SK-N-MC (cell line): ENCODE measurements around the gene TMIE.

Experiments used
- EZH2 ChIP-seq: fragments of 200-600 bp; sonication (generic); IDR thresholded peaks from one replicate; pipeline ENCODE4 v1.6.1; 2017; ENCODE audit warnings: antibody characterized with exemption
- FOXP2 ChIP-seq: optimal IDR thresholded peaks from 2 replicates; pipeline ENCODE3; 2011; ENCODE audit warnings: mild to moderate bottlenecking, moderate library complexity; ENCODE audit not compliant: insufficient read depth; ENCODE audit errors: extremely low read length, control extremely low read depth
- POLR2AphosphoS5 ChIP-seq: IDR thresholded peaks from 2 replicates; pipeline ENCODE4 v1.6.1; 2012; ENCODE audit warnings: mild to moderate bottlenecking, low read depth, low read length, borderline replicate concordance

DNA sequence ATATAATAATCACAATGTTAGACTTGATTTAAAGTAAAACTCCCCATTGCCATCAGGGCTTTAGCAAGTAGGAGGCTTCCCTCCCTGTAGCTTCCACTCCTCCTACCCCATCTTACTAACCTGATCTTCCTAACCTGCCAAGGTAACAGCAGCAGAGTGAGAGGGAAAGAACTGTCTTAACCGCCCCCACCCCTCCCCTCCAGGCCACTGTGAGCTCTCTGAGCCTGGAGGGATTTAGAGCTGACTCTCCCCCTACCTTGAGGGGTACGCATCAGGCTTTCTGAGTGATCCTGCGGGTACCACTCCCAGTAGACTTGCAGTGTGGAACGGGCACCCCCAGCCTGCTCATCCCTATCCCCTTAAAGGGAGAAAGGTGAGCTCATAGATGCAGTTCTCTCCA, 27.8 kb downstream of the TMIE start:
- TF ChIP-seq POLR2AphosphoS5 (no peak), EZH2 (no peak), FOXP2 (no peak)
